Urinary bladder (tissue), 4 donors: ENCODE results near the gene TAOK2. TPM values are rescaled to one million over a fixed set of nuclear protein-coding genes. Genes with fewer than 3 reads are reported as not detected.
"Not testable (repeated sequence)": the region's sequence is repeated elsewhere in the genome, so short reads cannot be mapped to it uniquely, and the experiment has no call there.

Experiments
- DNase-seq: peaks from one replicate; pipeline ENCODE4 v3.0.0-alpha.2; 2015; ENCODE audit errors: extremely low spot score
- H3K27ac ChIP-seq: one replicate; pipeline ENCODE4 v1.5.1; 2013; ENCODE audit warnings: low read depth, mild to moderate bottlenecking, moderate library complexity
- H3K36me3 ChIP-seq: one replicate; pipeline ENCODE4 v1.6.1; 2013; ENCODE audit warnings: mild to moderate bottlenecking, moderate library complexity; ENCODE audit not compliant: insufficient read depth
- H3K4me1 ChIP-seq: one replicate; pipeline ENCODE4 v1.6.1; 2013; ENCODE audit warnings: mild to moderate bottlenecking, moderate library complexity; ENCODE audit not compliant: insufficient read depth
- H3K4me3 ChIP-seq: one replicate; pipeline ENCODE4 v1.5.1; 2013; ENCODE audit warnings: low read depth, low read length
- WGBS: extraction: QIAGEN DNeasy Blood & Tissue Kit; methylation state at CpG from one replicate; pipeline ENCODE4 v1.1.7; 2013; 5-methylcytosine and 5-hydroxymethylcytosine counted together
- polyA plus RNA-seq: library from polyadenylated mRNA; stranded (reverse); fragments of 200-250 nt; gene quantifications from one replicate; pipeline ENCODE4 v1.2.3, GENCODE V29; 2013
- total RNA-seq: library from RNA; depleted of rRNA; stranded (reverse); fragments of >200 nt; gene quantifications from one replicate; pipeline ENCODE4 v1.2.3, GENCODE V29; 2014
- donor health status: healthy with polysubstance abuse.
- donor health status: healthy.

TAOK2 gene
- total and polyA plus RNA-seq, 2 donors, result 35.6 to 37.9 TPM

DNA sequence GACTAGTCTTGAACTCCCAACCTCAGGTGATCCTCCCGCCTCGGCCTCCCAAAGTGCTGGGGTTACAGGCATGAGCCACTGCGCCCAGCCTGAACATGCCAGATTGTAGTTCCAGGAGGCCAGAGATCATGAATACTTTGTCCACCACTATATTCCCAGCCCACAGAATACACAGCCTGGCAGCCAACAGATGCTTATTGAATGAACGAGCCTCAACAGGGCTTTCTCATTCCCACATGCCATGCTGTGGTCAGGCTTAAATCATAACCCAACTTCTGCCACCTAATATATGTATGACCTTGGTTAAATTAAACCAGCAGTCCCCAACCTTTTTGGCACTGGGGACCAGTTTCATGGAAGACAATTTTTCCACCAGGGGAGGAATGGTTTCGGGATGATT, 14.9 kb upstream of the TAOK2 start:
- Histone ChIP-seq H3K27ac (no peak overlapping the region), H3K36me3 (no peaks in the 10 kb centered on the region), H3K4me3 (no peak overlapping the region), H3K4me1 (no peaks in the 10 kb centered on the region)
- DNase-seq, result no peak
- WGBS, result 88% methylated on average over 5 of the region's 5 CpGs

DNA sequence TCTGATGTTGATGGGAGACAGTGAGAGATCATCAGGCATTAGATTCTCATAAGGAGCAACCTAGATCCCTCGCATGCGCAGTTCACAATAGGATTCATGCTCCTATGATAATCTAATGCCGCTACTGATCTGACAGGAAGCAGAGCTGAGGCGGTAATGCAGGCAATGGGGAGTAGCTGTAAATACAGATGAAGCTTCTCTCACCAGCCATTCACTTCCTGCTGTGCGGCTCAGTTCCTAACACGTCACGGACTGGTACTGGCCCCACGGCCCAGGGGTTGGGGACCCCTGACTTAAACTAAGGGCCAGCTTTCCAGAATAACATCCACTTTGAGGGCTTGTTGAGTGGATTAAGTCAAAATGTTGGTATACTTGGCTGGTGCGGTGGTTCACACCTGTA, 14.4 kb upstream of the TAOK2 start:
- 85% methylated on average over 9 of the region's 9 CpGs for WGBS
- Histone ChIP-seq H3K36me3 (no peaks in the 10 kb centered on the region), H3K4me1 (no peaks in the 10 kb centered on the region), H3K4me3 (no peak overlapping the region), H3K27ac (no peak overlapping the region)
- no peak for DNase-seq

DNA sequence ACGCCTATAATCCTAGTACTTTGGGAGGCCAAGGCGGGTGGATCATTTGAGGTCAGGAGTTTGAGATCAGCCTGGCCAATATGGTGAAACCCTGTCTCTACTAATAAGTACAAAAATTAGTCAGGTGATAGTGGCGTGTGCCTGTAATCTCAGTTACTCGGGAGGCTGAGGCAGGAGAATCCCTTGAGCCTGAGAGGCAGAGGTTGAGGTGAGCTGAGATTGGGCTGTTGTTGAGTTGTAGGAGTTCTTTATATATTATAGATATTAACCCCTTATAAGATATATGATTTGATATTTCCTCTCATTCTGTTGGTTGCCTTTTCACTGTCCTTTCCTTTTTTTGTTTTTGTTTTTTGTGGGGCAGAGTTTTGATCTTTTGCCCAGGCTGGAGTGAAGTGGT, 13.8 kb upstream of the TAOK2 start:
- 93% methylated on average over 4 of the region's 4 CpGs for WGBS
- not testable (repeated sequence) for DNase-seq, H3K36me3 ChIP-seq, H3K4me1 ChIP-seq, H3K27ac ChIP-seq, H3K4me3 ChIP-seq

DNA sequence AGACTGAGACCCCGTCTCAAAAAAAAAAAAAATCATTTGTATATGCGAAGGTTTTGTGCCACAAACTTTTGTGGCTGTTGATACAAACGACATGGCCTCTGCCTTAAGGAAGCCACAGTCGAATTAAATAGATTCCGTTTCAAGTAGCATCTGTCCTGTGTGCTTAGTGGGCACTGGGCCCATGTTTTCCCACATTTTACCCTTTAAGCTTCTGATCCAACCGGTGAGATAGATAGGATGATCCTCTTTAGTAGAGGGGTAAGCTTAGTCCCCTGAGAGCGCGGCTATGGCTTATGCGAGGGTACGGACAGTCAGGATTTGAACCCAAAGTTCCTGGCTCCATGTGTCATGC, 12.6 kb upstream of the TAOK2 start:
- no peak for DNase-seq
- Histone ChIP-seq H3K4me3 (peak overlapping the region; percentile 57), H3K27ac (no peak overlapping the region), H3K4me1 (no peaks in the 10 kb centered on the region), H3K36me3 (no peaks in the 10 kb centered on the region)
- 48% methylated on average over 10 of the region's 10 CpGs for WGBS

DNA sequence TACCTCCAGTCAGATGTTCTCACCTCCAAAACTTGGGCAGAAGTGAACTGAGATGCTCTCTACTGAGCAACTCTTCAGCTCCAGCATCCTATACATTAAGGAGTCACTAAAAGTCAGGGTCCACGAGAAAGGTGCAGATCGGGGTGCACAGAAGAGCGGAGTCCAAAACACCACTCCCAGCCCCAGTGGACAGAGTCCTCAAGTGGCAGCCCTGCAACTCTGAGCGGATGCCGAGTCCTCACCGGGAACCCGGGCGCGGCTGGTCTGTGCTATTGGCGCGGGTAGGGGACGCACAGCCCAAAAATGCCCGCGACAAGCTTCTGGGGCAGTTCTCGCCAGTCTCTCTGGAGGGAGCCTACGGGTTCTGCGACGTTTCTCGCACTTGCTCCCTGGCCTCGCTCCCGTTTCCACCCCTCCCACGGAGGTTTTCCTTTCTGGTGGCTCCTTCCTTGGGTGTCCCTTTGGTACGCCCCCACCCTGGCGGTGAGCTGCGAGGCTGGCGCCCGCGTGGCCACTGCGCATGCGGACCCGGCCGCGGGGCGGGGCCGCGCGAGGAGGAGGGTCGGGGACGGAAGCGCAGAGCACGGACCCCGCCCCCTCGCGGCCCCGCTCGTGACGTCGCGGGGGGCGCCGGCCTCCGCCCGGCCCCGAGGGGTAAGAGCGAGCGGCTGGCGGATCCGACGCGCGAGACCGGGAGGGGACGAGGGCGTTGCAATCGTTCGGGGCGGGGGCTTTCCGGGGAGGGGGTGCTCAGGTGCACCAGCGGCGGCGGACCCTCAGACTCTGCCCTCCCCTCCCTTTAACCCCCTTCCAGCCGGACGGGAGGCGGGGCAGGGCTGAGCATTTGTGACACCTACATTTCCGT, 12.0 kb upstream of the TAOK2 start, which contains the start of gene TMEM219:
Gene TMEM219, plus strand, starts transcription at position 601 of the 865 bp plus-strand sequence. CDS start 1,065 bp downstream, outside the sequence.
- under 1% methylated on average over 75 of the region's 75 CpGs for WGBS
- Histone ChIP-seq H3K4me3 (peak within 1 kb of the TSS; percentile 57), H3K27ac (peak within 1 kb of the TSS; percentile 77), H3K4me1 (no peaks in the 10 kb centered on the region), H3K36me3 (no peaks in the 10 kb centered on the region)
- peak; percentile 66 for DNase-seq

DNA sequence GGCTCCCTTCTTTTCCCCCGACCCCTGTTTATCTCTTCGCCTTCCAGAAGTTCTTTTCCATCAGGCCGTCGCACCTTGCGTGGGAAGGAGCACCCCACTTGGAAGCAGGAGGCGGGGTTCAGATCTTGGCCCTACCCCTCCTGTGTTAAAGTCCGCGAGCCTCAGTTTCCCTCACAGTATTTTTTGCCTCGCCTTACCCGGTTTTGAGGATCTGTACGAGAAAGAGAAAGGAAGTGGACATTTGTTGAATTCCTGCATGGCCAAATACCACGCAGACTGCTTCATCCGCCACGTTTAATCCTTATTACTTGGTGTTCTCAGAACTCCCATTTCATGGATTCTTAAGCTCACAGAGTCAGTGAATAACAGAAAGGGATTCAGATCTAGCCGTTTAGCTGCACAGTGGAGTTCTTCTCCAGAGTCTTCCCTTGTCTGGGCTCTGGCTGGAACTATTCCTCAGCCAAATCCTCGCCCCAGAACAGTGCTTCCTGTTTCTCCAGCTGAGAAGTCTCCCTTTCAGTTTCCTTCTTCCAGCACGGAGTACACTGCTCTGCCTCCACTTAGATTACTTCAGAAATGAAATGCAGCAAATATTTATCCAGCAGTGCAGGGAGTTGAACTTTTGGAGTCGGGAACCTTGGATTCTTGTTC, 11.2 kb upstream of the TAOK2 start:
- no peak for DNase-seq
- H3K4me1 ChIP-seq, result no peaks in the 10 kb centered on the region

DNA sequence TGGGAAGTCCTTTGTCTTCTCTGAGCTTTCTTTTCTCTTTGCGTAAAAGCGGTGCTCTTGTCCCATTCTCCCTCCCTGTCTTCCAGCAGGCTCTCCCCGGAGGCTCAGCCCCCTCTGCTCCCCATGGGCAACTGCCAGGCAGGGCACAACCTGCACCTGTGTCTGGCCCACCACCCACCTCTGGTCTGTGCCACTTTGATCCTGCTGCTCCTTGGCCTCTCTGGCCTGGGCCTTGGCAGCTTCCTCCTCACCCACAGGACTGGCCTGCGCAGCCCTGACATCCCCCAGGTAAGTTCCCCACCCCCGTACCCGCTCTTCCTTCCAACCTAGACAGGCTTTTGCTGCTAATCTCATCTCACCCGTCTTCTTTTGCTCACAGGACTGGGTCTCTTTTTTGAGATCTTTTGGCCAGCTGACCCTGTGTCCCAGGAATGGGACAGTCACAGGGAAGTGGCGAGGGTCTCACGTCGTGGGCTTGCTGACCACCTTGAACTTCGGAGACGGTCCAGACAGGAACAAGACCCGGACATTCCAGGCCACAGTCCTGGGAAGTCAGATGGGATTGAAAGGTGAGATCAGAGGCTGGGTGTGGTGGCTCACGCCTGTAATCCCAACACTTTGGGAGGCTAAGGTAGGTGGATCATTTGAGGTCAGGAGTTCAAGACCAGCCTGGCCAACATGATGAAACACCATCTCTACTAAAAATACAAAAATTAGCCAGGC, 10.5 kb upstream of the TAOK2 start:
- Histone ChIP-seq H3K4me1 (no peaks in the 10 kb centered on the region), H3K36me3 (no peaks in the 10 kb centered on the region), H3K4me3 (peak overlapping the region; percentile 57), H3K27ac (peak overlapping the region; percentile 77)
- DNase-seq, result no peak
- WGBS, result 82% methylated on average over 14 of the region's 14 CpGs

More for the DNA sequence above, 11.2 kb upstream of the TAOK2 start:
- Histone ChIP-seq H3K36me3 (no peaks in the 10 kb centered on the region), H3K27ac (peak overlapping the region; percentile 77), H3K4me3 (peak overlapping the region; percentile 57)
- 3% methylated on average over 18 of the region's 18 CpGs for WGBS

DNA sequence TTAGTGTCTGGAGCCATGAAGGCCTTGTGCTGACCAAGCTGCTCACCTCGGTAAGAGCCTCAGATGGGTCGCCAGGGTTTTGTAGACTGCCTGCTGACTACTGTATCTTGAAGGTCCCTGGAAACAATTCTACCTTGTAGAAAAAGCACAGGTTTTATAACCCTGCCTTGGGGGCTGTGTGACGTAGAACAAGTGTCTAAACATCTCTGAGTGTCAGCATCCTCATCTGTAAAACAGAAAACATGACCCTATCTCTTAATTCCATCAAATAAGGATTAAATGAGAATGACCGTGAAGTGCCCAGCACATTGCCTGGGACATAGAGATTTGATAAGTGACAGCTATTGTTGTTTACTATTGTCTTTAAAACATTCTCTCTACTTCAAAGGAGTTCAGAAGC, 5.5 kb upstream of the TAOK2 start:
- Histone ChIP-seq H3K4me3 (no peak overlapping the region), H3K4me1 (no peaks in the 10 kb centered on the region), H3K36me3 (peaks cover 1% of the 10 kb centered on the region), H3K27ac (no peak overlapping the region)
- DNase-seq, result no peak
- 91% methylated on average over 4 of the region's 4 CpGs for WGBS

DNA sequence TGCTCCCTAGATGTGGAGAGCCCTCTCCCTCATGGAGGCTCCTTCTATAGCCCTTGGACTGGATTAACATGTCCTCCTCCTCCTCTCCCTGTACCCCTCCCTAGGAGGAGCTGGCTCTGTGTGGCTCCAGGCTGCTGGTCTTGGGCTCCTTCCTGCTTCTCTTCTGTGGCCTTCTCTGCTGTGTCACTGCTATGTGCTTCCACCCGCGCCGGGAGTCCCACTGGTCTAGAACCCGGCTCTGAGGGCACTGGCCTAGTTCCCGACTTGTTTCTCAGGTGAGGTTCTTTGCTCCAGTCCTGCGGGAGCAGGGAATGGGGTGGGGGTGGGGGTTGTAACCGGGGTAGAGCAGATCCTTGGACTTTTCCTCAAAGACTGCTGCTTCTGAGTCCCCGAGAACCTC, 2.4 kb upstream of the TAOK2 start:
- DNase-seq, result no peak
- H3K4me3 ChIP-seq, result no peak overlapping the region
- 93% methylated on average over 8 of the region's 8 CpGs for WGBS
- peaks cover 2% of the 10 kb centered on the region for H3K4me1 ChIP-seq
- H3K36me3 ChIP-seq, result peaks cover 1% of the 10 kb centered on the region
- H3K27ac ChIP-seq, result no peak overlapping the region

DNA sequence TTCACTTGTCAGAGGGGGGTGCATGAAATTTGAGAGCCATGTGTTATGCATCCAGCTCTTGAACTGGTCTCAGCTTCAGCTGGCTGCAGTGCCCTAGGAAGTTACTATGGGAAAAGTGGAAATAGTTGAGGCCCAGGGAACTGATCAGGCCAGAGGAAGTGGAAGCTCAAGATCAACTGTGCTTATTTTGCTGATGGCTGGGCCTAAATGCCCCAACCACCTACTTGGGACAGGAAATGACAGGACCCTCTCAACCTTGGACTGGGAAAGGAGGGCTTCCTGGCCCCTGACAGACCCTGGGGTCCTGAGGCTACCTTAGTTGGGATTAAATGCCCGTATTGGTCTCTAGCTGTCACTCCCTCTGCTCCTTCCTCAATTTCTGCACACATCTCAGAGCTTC, 1.2 kb upstream of the TAOK2 start:
- H3K4me1 ChIP-seq, result peaks cover 2% of the 10 kb centered on the region
- H3K27ac ChIP-seq, result no peak overlapping the region
- peaks cover 1% of the 10 kb centered on the region for H3K36me3 ChIP-seq
- 95% methylated on average over 1 of the region's 1 CpG for WGBS
- H3K4me3 ChIP-seq, result no peak overlapping the region
- no peak for DNase-seq

DNA sequence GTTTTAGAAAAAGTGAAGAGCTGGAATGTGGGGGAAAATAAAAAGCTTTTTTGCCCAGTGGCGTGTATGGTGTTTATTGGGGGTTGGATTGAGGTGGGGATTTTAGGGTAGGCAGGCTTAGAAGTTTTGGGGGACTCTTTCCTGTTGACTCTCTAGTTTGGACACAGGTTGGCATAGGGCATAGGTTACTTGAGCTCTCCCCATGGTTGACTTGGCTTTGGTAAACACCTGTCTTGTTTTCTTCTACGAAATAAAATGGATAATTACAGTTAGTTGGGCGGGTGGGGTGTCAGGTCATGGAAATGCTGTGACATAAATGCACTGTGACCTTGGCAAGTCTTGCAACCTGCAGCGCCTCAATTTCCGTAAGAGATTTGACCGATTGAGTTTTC, 680 bp upstream of the TAOK2 start:
- Histone ChIP-seq H3K36me3 (peaks cover 1% of the 10 kb centered on the region), H3K4me1 (peaks cover 2% of the 10 kb centered on the region), H3K27ac (no peak overlapping the region), H3K4me3 (no peak overlapping the region)
- 62% methylated on average over 6 of the region's 6 CpGs for WGBS
- DNase-seq, result no peak

DNA sequence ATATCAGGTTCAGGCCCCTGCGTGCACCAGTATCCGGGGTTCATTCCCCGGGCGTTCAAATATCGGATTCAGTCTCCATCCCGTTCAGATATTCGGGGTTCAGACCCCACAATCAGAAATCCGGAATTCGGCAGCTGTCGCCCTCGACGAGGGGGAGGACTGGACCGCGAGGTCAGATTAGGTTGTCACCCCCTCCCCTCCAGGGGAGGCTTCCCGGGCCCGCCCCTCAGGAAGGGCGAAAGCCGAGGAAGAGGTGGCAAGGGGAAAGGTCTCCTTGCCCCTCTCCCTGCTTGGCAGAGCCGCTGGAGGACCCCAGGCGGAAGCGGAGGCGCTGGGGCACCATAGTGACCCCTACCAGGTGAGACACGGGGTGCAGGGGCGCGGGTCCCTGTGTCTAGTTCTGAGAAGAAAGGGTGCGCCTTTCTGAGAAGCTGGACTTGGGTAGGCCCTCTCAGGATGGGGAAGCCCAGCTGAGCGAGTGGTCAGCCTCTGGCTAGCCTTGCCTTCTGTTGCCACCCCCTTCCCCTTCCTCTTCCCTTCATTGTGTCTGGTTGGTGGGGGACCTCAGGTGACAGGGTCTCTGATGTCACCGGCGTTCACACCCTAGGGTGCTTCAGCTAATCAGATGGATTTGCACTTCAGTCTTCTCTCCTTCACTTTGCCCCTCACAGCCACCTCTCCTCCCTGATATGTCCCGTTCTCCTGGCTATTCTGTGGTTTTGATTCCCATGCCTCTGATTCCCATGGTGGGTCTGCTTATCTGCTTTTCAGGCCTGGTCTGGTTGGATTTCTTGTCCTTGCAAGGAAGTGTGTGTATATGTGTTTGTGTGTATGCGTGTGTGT, 844 bp downstream of the TAOK2 start:
- DNase-seq, result no peak
- 2% methylated on average over 31 of the region's 31 CpGs for WGBS
- Histone ChIP-seq H3K4me1 (peaks cover 2% of the 10 kb centered on the region), H3K4me3 (peak overlapping the region; percentile 68), H3K27ac (peak overlapping the region; percentile 68), H3K36me3 (peaks cover 1% of the 10 kb centered on the region)

DNA sequence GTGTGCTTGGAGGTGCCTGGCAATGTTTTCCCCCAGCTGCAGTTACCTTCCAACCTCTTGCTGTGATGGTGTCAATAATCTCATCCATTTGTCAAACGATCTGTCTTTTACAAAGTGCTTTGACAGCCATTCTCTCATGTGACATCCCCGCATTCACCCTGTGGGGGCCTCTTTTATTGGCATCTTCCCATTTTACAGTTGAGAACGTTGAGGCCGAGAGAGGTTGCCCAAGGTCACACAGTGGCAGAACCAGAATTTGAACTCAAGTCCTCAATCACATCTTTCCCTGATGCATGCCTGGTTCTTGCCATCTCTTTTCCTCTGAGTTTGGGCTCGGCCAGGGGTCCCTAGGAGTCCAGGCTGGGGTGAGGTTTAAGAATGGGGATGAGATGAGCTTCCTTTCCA, 1.5 kb downstream of the TAOK2 start:
- H3K4me1 ChIP-seq, result peaks cover 2% of the 10 kb centered on the region
- DNase-seq, result no peak
- no peaks in the 10 kb centered on the region for H3K36me3 ChIP-seq
- no peak overlapping the region for H3K27ac ChIP-seq
- peak overlapping the region; percentile 68 for H3K4me3 ChIP-seq
- 55% methylated on average over 5 of the region's 5 CpGs for WGBS
